Panc1 (cell line): Measurements from ENCODE around the gene OR14J1.

Experiments
- POLR2AphosphoS5 ChIP-seq: IDR thresholded peaks from 2 replicates; pipeline ENCODE4 v1.6.1; 2012; ENCODE audit warnings: mild to moderate bottlenecking, low read depth, low read length, moderate library complexity
- SIN3A ChIP-seq: IDR thresholded peaks from 2 replicates; pipeline ENCODE4 v1.6.1; 2012; ENCODE audit warnings: low read depth, mild to moderate bottlenecking, low read length, moderate library complexity, borderline replicate concordance; ENCODE audit not compliant: insufficient read depth
- TF ChIP-seq, protein P1 (sequence below): fragments of 450-650 bp; IDR thresholded peaks from 2 replicates; pipeline ENCODE4 v1.5.1; 2017; ENCODE audit warnings: mild to moderate bottlenecking

DNA sequence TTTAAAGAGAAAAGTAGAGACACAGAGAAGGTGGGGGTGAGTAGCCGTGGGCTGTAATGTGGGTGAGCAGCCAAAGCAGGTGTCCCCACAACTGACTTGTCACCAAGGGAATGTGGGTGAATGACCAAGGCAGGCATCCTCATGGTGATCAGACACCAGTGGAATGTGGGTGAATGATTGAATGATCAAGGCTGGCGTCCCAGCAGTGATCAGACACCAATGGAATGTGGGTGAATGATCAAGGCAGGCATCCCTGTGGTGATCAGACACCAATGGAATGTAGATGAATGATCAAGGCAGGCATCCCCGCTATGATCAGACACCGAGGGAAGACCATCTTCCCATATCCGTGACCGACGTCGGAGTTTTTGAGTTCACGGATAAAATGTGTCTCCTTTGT lies 49.8 kb upstream of the OR14J1 start:
- TF ChIP-seq, protein P1, sequence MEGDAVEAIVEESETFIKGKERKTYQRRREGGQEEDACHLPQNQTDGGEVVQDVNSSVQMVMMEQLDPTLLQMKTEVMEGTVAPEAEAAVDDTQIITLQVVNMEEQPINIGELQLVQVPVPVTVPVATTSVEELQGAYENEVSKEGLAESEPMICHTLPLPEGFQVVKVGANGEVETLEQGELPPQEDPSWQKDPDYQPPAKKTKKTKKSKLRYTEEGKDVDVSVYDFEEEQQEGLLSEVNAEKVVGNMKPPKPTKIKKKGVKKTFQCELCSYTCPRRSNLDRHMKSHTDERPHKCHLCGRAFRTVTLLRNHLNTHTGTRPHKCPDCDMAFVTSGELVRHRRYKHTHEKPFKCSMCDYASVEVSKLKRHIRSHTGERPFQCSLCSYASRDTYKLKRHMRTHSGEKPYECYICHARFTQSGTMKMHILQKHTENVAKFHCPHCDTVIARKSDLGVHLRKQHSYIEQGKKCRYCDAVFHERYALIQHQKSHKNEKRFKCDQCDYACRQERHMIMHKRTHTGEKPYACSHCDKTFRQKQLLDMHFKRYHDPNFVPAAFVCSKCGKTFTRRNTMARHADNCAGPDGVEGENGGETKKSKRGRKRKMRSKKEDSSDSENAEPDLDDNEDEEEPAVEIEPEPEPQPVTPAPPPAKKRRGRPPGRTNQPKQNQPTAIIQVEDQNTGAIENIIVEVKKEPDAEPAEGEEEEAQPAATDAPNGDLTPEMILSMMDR: no peak
- TF ChIP-seq SIN3A (no peak), POLR2AphosphoS5 (no peak)
